Spleen (tissue), 11 donors: ENCODE measurements around the gene SORCS2. TPM values are rescaled to one million over a fixed set of nuclear protein-coding genes. Genes with fewer than 3 reads are reported as not detected.

Experiments
- DNase-seq: peaks from one replicate; pipeline ENCODE4 v3.0.0-alpha.2; 2020
- H3K27ac ChIP-seq, 8 donors: fragments of 200-600 bp; sonication (generic) in 7 of 8; 1 replicate in 4 of 8; 2 replicates in 4 of 8; pipeline versions ENCODE4 v1.5.0 to v1.8.0; 2016 to 2021; ENCODE audit warnings: inconsistent platforms in 4 of 8, mild to moderate bottlenecking in 4 of 8, moderate library complexity in 1 of 8
- H3K27me3 ChIP-seq, 7 donors: fragments of 200-600 bp; sonication (generic) in 6 of 7; replicated peaks in 1 of 7; 1 replicate in 4 of 7; 2 replicates in 3 of 7; pipeline versions ENCODE4 v1.5.0 to v1.8.0; 2016 to 2021; ENCODE audit warnings: inconsistent platforms in 3 of 7, mild to moderate bottlenecking in 1 of 7
- H3K36me3 ChIP-seq, 6 donors: fragments of 200-600 bp; sonication (generic) in 5 of 6; 1 replicate in 4 of 6; 2 replicates in 2 of 6; pipeline versions ENCODE4 v1.5.0 to v1.8.0; 2016 to 2021; ENCODE audit warnings: inconsistent platforms in 2 of 6
- H3K4me1 ChIP-seq, 6 donors: fragments of 200-600 bp; sonication (generic) in 5 of 6; 1 replicate in 3 of 6; 2 replicates in 3 of 6; pipeline versions ENCODE4 v1.5.0 to v1.8.0; 2016 to 2021; ENCODE audit warnings: inconsistent platforms in 3 of 6
- H3K4me3 ChIP-seq, 8 donors: fragments of 200-600 bp; sonication (generic) in 7 of 8; 1 replicate in 4 of 8; 2 replicates in 4 of 8; pipeline versions ENCODE4 v1.5.0 to v1.8.0; 2016 to 2021; ENCODE audit warnings: inconsistent platforms in 4 of 8, mild to moderate bottlenecking in 4 of 8, moderate library complexity in 2 of 8
- H3K9me3 ChIP-seq, 8 donors: fragments of 200-600 bp; sonication (generic) in 7 of 8; 1 replicate in 4 of 8; 2 replicates in 4 of 8; pipeline versions ENCODE4 v1.5.0 to v1.8.0; 2016 to 2021; ENCODE audit warnings: inconsistent platforms in 4 of 8
- POLR2A ChIP-seq, 3 donors: fragments of 450-650 bp; IDR thresholded peaks; one replicate each; pipeline ENCODE4 v1.5.1; 2017; ENCODE audit warnings: antibody characterized with exemption in 3 of 3, mild to moderate bottlenecking in 1 of 3
- POLR2AphosphoS5 ChIP-seq, 3 donors: sonication (generic); formaldehyde crosslinking; IDR thresholded peaks; one replicate each; pipeline ENCODE4 v1.5.1; 2017; ENCODE audit warnings: antibody characterized with exemption in 3 of 3
- WGBS, 5 donors: extraction: QIAGEN DNeasy Blood & Tissue Kit in 3 of 5; methylation state at CpG; one replicate each; pipeline versions ENCODE4 v1.1.5 to v1.1.7; 2013 to 2018; 5-methylcytosine and 5-hydroxymethylcytosine counted together
- intact Hi-C: fragments of 100-400 bp; cut with DNase I; formaldehyde crosslinking; loops from one replicate; pipeline ENCODE4 v1.15.0; 2023; ENCODE audit warnings: low total_unique reads
- polyA plus RNA-seq, 3 donors: library from polyadenylated mRNA; stranded (reverse); fragments of 200-250 nt; gene quantifications; one replicate each; pipeline ENCODE4 v1.2.1, GENCODE V29; 2013
- total RNA-seq, 7 donors: library from RNA; depleted of rRNA in 3 of 7; stranded (reverse); fragments of >200 nt in 3 of 7; fragmentation: NEBNext Ultra II Directional in 4 of 7; extraction: Animal tissue kit (Norgen Biotek cat#: 25700) in 4 of 7; gene quantifications; one replicate each; pipeline versions ENCODE4 v1.1.0 to v1.2.1, GENCODE V29; 2016 to 2021
- TF ChIP-seq, protein P1 (sequence below), 11 experiments: fragments of 200-600 bp in 7 of 11; fragments of 450-650 bp in 4 of 11; sonication (generic) in 4 of 11; IDR thresholded peaks in 8 of 11; conservative IDR thresholded peaks in 3 of 11; 1 replicate in 7 of 11; 2 replicates in 4 of 11; pipeline versions ENCODE4 v1.4.0 to v1.8.0; 2016 to 2021; ENCODE audit warnings: antibody characterized with exemption in 11 of 11, inconsistent platforms in 4 of 11, mild to moderate bottlenecking in 1 of 11
- donor health status: healthy with polysubstance abuse.
- donor health status: DM: no; HTN: no; CAD: no; lungs with moderate emphysema.
- donor health status: DM: no; HTN: no; CAD: no.
- donor health status: Bipolar disorder and iron deficiency.
- donor health status: healthy.
- donor health status: DM: no; HTN: no; CAD: no.
- donor health status: DM: yes; HTN: yes; CAD: no.

SORCS2 gene
- total and polyA plus RNA-seq, 10 donors = 0.33 to 1.6 (median 0.60) TPM

DNA sequence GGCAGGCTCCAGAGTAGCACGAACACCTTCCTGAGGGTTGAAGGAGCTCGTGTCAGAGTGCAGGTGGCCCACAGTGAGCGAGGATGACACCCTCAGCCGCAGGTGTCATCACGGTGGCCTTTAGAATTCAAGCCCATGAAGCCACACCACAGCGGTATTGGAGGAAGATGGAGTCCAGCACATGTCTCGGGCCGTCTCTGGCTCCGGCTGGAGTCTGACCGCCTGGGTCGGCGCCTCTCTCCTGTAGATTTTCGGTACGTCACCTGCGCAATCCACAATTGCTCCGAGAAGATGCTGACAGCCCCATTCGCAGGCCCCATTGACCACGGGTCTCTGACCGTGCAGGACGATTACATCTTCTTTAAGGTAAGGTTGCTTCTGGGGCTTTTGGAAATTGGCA lies 471.8 kb downstream of the SORCS2 start:
- Histone ChIP-seq H3K27me3 (no peaks in the 10 kb centered on the region), H3K27ac (no peak overlapping the region), H3K4me3 (no peak overlapping the region), H3K9me3 (no peaks in the 10 kb centered on the region), H3K36me3 (no peaks in the 10 kb centered on the region), H3K4me1 (no peaks in the 10 kb centered on the region)
- intact Hi-C loops = no loop called here
- 86 to 91% (median 90%) methylated on average over 15 to 20 of the region's 20 CpGs for WGBS, 5 donors
- TF ChIP-seq, protein P1, sequence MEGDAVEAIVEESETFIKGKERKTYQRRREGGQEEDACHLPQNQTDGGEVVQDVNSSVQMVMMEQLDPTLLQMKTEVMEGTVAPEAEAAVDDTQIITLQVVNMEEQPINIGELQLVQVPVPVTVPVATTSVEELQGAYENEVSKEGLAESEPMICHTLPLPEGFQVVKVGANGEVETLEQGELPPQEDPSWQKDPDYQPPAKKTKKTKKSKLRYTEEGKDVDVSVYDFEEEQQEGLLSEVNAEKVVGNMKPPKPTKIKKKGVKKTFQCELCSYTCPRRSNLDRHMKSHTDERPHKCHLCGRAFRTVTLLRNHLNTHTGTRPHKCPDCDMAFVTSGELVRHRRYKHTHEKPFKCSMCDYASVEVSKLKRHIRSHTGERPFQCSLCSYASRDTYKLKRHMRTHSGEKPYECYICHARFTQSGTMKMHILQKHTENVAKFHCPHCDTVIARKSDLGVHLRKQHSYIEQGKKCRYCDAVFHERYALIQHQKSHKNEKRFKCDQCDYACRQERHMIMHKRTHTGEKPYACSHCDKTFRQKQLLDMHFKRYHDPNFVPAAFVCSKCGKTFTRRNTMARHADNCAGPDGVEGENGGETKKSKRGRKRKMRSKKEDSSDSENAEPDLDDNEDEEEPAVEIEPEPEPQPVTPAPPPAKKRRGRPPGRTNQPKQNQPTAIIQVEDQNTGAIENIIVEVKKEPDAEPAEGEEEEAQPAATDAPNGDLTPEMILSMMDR (IDR thresholded peaks at IDR 0.05 in 8 of 11, conservative IDR thresholded peaks at IDR 0.05 in 3 of 11) = no peak
- TF ChIP-seq POLR2A (IDR thresholded peaks at IDR 0.05) (no peak), POLR2AphosphoS5 (IDR thresholded peaks at IDR 0.05) (no peak)
- no peak for DNase-seq

DNA sequence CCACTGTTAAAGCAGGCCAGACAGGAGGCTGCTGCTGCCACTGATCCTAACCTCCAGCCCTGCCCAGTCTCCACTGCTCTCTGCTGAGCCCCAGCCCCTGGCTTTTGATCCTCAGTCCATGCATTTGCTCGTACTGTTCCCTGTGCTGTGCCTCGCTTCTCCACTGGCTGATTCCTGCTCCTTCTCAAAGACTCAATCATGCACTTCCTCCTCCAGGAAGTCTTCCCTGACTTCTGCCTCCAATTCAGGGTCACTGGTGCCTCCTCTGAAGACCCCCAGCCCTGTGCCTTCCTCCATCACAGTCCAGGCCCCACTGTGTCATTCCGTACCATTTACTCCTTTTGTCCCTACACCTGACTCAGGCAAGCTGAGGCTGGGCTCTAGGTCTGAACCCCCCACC lies 473.0 kb downstream of the SORCS2 start:
- peaks cover 0 to under 1% (median 0%) of the 10 kb centered on the region in 8 donors for H3K9me3 ChIP-seq
- WGBS, 5 donors = 88 to 94% (median 93%) methylated on average over 3 of the region's 3 CpGs
- TF ChIP-seq, protein P1 (IDR thresholded peaks at IDR 0.05 in 8 of 11, conservative IDR thresholded peaks at IDR 0.05 in 3 of 11) = no peak
- H3K36me3 ChIP-seq = no peaks in the 10 kb centered on the region
- H3K4me1 ChIP-seq = no peaks in the 10 kb centered on the region
- H3K27ac ChIP-seq = no peak overlapping the region
- intact Hi-C loops = no loop called here
- H3K4me3 ChIP-seq = no peak overlapping the region
- DNase-seq = no peak
- no peaks in the 10 kb centered on the region for H3K27me3 ChIP-seq

DNA sequence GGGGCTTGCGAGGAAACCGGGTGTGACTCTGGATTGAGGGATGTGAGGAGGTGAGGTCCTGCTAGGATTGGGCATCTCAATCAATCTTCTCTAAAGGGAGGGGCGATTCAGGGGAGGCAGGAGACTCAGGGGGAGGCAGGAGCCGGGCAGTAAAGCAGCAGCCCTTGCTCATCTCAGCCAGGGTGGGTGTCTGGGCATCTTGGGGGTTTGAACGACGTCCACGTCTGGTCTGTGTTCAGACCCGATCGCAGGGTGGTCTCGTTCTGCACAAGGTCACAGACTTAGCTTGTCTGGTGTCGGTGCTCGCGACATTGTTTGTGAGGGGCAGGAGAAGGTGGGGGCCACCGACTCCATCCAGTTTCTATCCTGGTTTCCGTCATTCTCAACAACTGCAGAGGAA lies 473.7 kb downstream of the SORCS2 start:
- peaks cover 0 to 8% (median 2%) of the 10 kb centered on the region in 8 donors for H3K9me3 ChIP-seq
- WGBS, 5 donors = 82 to 94% (median 86%) methylated on average over 15 of the region's 15 CpGs
- no peaks in the 10 kb centered on the region for H3K27me3 ChIP-seq
- H3K36me3 ChIP-seq = no peaks in the 10 kb centered on the region
- TF ChIP-seq, protein P1 (IDR thresholded peaks at IDR 0.05 in 8 of 11, conservative IDR thresholded peaks at IDR 0.05 in 3 of 11) = no peak
- TF ChIP-seq POLR2A (IDR thresholded peaks at IDR 0.05) = no peak
- TF ChIP-seq POLR2AphosphoS5 (IDR thresholded peaks at IDR 0.05) = no peak
- no peak overlapping the region for H3K4me3 ChIP-seq
- no peaks in the 10 kb centered on the region for H3K4me1 ChIP-seq
- no peak overlapping the region for H3K27ac ChIP-seq
- intact Hi-C loops = no loop called here
- peak; percentile 50 for DNase-seq

DNA sequence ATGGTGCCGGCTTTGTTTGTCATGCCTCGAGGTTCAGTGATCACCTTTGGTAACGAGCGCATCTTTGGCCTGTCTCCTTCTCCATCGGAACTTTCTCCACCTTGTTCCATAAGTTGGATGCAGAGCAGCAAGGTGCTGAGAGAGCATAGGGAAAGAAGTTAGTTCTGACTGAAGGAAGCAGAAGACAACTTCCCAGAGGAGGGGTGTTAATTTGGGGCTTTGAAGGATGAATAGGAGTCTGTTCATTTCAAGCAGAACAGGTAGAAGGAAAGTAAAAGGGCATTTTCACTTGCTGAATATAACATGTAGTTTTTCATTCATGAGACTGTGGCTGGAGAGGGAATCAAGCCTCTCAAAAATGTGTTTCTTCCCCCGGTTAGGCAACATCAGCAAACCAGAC lies 474.4 kb downstream of the SORCS2 start:
- WGBS, 5 donors = 90 to 96% (median 93%) methylated on average over 6 of the region's 6 CpGs
- Histone ChIP-seq H3K9me3 (peaks cover 0 to 15% (median 5%) of the 10 kb centered on the region in 8 donors), H3K4me3 (no peak overlapping the region), H3K36me3 (no peaks in the 10 kb centered on the region), H3K4me1 (no peaks in the 10 kb centered on the region), H3K27ac (no peak overlapping the region), H3K27me3 (no peaks in the 10 kb centered on the region)
- TF ChIP-seq POLR2A (IDR thresholded peaks at IDR 0.05) = no peak
- no peak for TF ChIP-seq POLR2AphosphoS5 (IDR thresholded peaks at IDR 0.05)
- TF ChIP-seq, protein P1 (IDR thresholded peaks at IDR 0.05 in 8 of 11, conservative IDR thresholded peaks at IDR 0.05 in 3 of 11) = no peak
- intact Hi-C loops = no loop called here
- peak; percentile 32 for DNase-seq
